Central memory CD8-positive, alpha-beta T cell (primary cell): ENCODE data around the gene HOXA11.

Source experiments
- ATAC-seq: fragments of 150-1000 bp; cut with Tn5 transposase; replicated peaks from 2 replicates; pipeline ENCODE4 v1.10.0; 2022; ENCODE audit warnings: mild to moderate bottlenecking, moderate FRiP score, moderate number of reproducible peaks; ENCODE audit not compliant: poor library complexity, severe bottlenecking; ENCODE audit errors: extremely low read depth
- DNase-seq, 2 donors: peaks; one replicate each; pipeline ENCODE4 v3.0.0; 2021; ENCODE audit warnings: low spot score in 2 of 2
- H3K27ac Mint-ChIP-seq: one replicate; pipeline ENCODE4 v1.8.0; 2022; ENCODE audit warnings: low read depth, mild to moderate bottlenecking, moderate library complexity, mixed read lengths
- H3K27me3 Mint-ChIP-seq: one replicate; pipeline ENCODE4 v1.8.0; 2022; ENCODE audit warnings: mixed read lengths
- H3K36me3 Mint-ChIP-seq: one replicate; pipeline ENCODE4 v1.8.0; 2022; ENCODE audit warnings: mild to moderate bottlenecking, moderate library complexity, mixed read lengths; ENCODE audit not compliant: insufficient read depth
- H3K4me1 Mint-ChIP-seq: one replicate; pipeline ENCODE4 v1.8.0; 2022; ENCODE audit warnings: mixed read lengths
- H3K4me3 Mint-ChIP-seq: one replicate; pipeline ENCODE4 v1.8.0; 2022; ENCODE audit warnings: mild to moderate bottlenecking, moderate library complexity, mixed read lengths
- H3K9me3 Mint-ChIP-seq: one replicate; pipeline ENCODE4 v1.8.0; 2022; ENCODE audit warnings: mixed read lengths

HOXA11 gene

DNA sequence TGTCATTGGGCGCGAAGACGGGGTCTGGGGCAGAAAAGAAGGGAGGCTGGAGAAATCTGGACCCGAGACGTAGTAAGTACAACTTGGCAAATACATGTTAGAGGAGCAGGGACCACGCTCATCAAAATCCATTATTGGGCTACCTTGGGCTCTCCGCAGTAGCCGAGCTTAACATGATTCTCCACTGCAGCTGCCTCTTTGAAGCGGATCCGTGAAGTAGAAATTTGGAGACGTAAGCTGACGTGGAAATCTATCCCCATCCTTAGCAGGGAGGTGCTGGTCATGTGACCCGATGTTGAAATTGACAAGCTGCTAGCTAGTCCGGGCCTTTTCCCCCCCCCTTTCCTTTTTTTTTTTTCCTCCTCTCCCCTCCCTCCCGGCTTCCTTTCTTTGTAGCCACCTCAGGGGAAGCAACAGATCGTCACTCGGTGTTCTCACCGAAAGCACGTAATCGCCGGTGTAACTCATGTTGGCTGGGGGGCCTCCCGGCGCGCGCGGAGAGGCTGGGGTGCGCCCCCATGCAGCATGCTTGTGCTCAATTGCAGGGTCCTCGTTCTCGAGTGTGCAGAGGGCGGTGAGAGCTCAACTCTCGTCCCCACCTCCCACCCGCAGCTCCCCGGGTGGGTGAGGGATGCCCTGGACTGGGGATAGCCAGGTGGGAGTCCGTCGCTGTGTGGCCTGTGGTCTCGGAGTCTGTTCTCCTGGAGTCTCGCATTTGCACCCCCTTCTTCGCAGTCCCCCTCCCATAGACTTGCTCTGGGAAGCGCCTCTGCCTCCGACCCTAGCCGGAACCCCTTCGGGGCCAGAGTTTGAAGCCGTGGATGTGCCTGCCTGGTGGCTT, at the start of gene HOXA11:
Gene HOXA11, minus strand, starts transcription at position 220 of the 841 bp plus-strand sequence. Its CDS starts 88 bp downstream, at position 132.
- Mint-ChIP-seq H3K27ac (peak within 1 kb of the TSS; percentile 79), H3K4me3 (peak within 1 kb of the TSS; percentile 71), H3K4me1 (peaks cover 52% of the 10 kb centered on the region), H3K27me3 (peaks cover 94% of the 10 kb centered on the region), H3K9me3 (no peaks in the 10 kb centered on the region), H3K36me3 (peaks cover 26% of the 10 kb centered on the region)
- DNase-seq (no peak), ATAC-seq (no peak)

DNA sequence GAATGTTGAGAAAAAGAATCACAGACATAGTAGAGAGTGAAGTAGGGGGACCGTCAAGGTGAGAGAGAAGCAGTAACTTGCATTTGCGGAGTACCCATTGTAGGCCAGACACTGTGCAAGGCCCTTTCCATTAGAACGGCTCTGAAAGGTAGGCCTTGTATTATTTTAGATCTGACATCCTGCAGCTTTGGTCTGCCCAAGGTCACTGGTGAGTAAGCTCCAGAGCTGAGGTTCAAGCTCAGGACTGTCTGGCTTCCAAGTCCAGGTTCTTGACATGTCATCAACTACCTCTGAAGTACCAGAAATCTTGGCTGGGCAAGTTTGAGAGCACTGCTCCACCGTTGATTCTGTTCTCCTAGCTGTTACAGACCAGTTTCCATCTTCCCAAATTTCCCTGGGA, 44.4 kb upstream of the HOXA11 start:
- H3K27ac Mint-ChIP-seq, result no peak overlapping the region
- H3K4me1 Mint-ChIP-seq, result no peaks in the 10 kb centered on the region
- peaks cover 1% of the 10 kb centered on the region for H3K36me3 Mint-ChIP-seq
- DNase-seq (no peak), ATAC-seq (no peak)
- H3K27me3 Mint-ChIP-seq, result peaks cover 70% of the 10 kb centered on the region
- no peak overlapping the region for H3K4me3 Mint-ChIP-seq
- no peaks in the 10 kb centered on the region for H3K9me3 Mint-ChIP-seq

DNA sequence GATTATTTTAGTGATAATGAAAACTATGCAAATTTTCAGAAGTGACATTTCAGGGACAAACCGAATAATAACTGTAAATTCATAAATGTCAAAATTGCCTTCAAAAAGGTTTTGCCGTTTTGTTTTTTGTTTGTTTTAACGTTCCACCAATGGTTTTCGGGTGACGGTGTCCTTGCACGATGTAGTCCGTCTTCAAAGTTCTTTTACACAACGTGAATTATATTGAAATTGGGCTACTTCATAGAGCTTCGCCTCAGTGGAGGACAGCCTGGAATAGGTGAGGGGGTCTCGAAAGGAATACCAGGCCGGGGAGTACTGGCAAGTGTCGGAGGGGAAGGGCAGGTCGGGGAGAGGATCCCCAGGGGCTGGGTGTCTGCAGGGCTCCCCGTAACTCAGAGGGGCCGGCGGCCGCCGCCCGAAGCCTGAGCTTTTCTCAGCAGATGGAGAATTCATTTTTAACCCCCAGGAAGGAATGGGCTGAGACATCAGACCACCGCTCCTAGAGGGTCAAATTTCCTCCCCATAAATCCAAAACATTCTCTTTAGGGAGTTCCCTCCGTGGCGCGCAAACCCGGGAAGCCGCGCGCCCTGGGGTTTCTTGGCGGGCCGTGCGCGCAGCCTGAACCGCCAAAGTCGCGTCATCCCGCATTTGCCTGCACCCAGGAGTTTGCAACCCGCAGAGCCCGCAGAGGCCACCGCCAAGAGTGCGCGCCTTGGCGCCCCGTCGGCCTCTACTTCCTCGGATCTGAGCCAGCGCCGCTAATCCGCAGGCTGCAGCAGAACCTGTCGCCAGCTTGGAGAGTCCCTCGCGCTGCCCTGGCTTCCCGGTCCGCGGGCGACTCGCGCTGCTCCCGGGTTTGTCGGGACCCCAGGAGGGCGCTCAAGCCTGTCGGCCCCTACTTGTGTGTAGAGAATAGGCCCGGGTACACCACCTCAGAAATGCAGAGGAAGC, 40.2 kb upstream of the HOXA11 start:
- no peak overlapping the region for H3K4me3 Mint-ChIP-seq
- H3K27me3 Mint-ChIP-seq, result peaks cover 87% of the 10 kb centered on the region
- H3K4me1 Mint-ChIP-seq, result no peaks in the 10 kb centered on the region
- H3K9me3 Mint-ChIP-seq, result no peaks in the 10 kb centered on the region
- H3K27ac Mint-ChIP-seq, result no peak overlapping the region
- H3K36me3 Mint-ChIP-seq, result peaks cover 1% of the 10 kb centered on the region
- DNase-seq, result no peak
- ATAC-seq, result no peak

DNA sequence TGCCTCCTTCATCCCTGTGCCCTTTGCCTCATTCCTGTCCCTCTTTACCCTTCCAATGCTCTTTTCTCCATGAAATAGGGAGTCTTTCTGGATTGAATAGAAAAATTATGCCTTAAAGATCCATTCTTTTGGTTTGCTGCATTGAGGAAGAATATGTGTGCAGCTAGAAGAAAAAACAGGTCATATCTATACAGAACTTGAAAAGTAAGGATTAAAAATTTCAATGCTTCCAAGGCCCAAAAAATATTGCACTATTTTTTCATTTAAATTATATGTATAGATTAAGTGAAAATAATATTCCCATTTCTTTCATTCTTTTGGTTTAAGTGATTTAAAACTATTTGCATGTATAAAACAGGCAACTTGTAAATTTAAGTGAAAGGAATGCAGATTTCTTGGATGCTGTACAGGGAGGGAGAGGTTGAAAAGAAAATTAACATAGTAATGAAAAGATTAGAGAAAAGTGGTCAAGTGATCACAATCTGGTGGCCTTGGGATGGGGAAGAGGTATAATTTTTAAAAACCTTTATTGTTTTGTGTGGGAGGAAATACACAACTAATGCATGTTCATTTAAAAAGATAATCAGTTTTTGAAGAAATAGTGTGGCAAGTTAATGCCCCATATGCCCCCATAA, 39.0 kb upstream of the HOXA11 start:
- no peak for ATAC-seq
- Mint-ChIP-seq H3K36me3 (peaks cover 1% of the 10 kb centered on the region), H3K9me3 (no peaks in the 10 kb centered on the region), H3K4me1 (no peaks in the 10 kb centered on the region), H3K27me3 (peaks cover 89% of the 10 kb centered on the region), H3K4me3 (no peak overlapping the region), H3K27ac (no peak overlapping the region)
- DNase-seq, result no peak

DNA sequence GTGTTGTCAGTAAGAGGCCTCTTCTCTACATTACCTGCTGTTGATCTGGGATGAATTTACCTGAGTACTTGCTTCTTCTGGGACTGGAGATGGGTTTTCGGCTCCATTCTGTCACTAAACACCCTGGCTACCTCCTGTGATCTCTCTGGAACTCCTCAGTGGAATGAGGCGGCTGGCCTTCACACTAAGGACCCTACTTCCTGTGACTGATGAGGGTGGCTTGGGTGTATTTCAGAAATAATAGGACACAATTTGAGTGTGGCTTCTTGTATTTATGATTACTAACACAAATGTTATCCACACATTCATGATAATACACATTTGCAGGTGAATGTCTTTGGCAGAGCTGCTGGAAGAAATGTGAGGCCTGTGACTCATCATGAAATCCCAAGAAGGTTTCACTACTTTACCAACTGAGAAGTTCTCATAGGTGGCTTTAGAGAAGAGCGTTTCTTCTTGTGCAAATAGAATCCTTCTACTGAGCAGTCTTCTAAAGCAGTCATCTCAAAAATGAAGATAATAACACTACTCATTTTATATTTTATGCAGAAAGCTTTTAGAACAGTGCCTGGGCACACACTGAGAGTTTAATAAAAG, 36.3 kb upstream of the HOXA11 start:
- DNase-seq, result no peak
- no peak overlapping the region for H3K4me3 Mint-ChIP-seq
- peaks cover 88% of the 10 kb centered on the region for H3K27me3 Mint-ChIP-seq
- no peaks in the 10 kb centered on the region for H3K9me3 Mint-ChIP-seq
- no peak for ATAC-seq
- no peak overlapping the region for H3K27ac Mint-ChIP-seq
- H3K4me1 Mint-ChIP-seq, result no peaks in the 10 kb centered on the region
- no peaks in the 10 kb centered on the region for H3K36me3 Mint-ChIP-seq

DNA sequence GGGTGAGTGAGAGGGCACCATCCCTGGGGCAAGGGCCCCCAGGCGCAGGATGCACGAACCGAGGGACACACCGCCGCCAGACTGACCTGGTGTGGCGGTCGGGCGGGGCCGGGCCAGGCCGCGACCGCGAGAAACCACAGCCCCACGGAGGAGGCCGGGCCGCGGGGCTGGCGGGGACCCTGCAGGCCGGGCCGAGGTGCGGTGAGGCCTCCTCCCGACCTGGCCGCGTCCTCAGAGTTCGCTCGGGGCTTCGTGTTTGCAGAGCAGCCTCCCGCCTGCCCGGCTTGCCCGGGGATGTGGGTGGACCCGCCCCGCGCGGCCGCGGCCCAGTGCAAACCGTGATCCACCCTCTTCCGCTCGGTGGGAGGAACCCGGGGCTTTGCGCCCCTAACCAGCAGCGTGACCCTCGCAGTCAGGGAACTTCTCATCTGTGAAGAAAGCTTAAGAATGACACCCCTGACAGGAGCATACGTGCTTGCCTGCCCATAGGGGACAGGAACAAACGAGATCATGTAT, 35.5 kb upstream of the HOXA11 start:
- Mint-ChIP-seq H3K27ac (no peak overlapping the region), H3K4me3 (no peak overlapping the region), H3K4me1 (no peaks in the 10 kb centered on the region), H3K27me3 (peaks cover 94% of the 10 kb centered on the region), H3K9me3 (no peaks in the 10 kb centered on the region), H3K36me3 (no peaks in the 10 kb centered on the region)
- DNase-seq (no peak), ATAC-seq (no peak)

DNA sequence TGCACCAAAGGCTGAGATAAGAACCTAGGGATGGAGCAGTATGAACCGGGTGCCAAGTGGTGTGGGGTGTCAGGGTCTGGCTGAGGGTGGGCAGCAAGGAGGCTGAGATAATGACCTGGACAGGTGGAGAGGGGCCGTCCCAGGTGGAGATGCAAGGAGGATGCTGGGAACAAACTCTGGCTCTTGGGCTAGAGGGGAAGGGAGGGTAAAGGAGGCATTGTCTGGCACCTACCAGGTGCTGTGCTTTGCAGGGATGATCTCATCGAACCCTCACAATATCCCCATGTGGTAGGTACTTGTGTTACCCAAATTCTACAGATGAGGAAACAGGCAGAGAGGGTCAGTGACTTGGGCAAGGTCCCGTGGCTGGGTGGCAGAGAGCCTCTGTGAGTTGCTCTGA, 34.8 kb upstream of the HOXA11 start:
- no peaks in the 10 kb centered on the region for H3K36me3 Mint-ChIP-seq
- H3K9me3 Mint-ChIP-seq, result no peaks in the 10 kb centered on the region
- no peak for ATAC-seq
- H3K4me3 Mint-ChIP-seq, result peak overlapping the region; percentile 33
- H3K4me1 Mint-ChIP-seq, result no peaks in the 10 kb centered on the region
- H3K27me3 Mint-ChIP-seq, result peaks cover 94% of the 10 kb centered on the region
- no peak overlapping the region for H3K27ac Mint-ChIP-seq
- DNase-seq, result no peak

DNA sequence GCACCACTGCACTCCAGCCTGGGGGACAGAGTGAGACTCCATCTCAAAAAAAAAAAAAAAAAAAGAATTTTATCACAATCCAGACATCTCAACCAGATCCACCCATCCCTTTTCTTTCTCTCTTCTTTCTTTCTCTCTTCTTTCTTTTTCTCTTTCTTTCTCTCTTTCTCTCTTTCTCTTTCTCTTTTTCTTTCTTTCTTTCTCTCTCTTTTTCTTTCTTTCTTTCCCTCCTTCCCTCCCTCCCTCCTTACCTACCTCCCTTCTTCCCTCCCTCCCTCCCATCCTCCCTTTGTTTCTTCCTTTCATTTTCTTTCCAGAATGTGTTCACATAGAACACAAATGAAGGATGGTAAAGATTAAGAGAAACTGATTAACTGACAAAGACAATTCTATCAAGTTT, 32.9 kb upstream of the HOXA11 start:
- H3K27me3 Mint-ChIP-seq, result peaks cover 93% of the 10 kb centered on the region
- ATAC-seq, result no peak

DNA sequence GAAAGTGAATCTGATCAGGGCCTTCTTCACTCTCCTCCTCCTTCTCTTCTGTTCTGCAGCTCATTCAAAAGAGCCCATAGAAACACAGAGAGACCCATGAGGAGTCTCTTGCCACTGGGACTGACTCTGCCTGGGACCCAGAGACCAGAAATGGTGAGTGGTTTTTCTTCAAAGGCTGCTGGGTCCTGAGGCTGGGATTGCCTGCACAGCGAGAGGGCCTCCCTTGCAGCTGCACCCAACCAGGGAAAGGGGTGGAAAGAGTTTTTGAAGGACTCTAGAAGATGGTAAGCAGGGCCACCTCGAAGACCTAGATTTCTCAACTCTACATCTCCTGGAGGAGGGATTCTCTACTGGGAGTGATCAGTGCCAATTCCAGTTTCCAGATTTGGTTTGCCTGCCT, 30.3 kb upstream of the HOXA11 start:
- no peak overlapping the region for H3K4me3 Mint-ChIP-seq
- peaks cover 95% of the 10 kb centered on the region for H3K27me3 Mint-ChIP-seq
- peaks cover 4% of the 10 kb centered on the region for H3K4me1 Mint-ChIP-seq
- ATAC-seq, result no peak
- H3K27ac Mint-ChIP-seq, result no peak overlapping the region
- H3K9me3 Mint-ChIP-seq, result no peaks in the 10 kb centered on the region
- no peak for DNase-seq
- no peaks in the 10 kb centered on the region for H3K36me3 Mint-ChIP-seq

More for the DNA sequence above, 32.9 kb upstream of the HOXA11 start:
- Mint-ChIP-seq H3K9me3 (no peaks in the 10 kb centered on the region), H3K36me3 (no peaks in the 10 kb centered on the region), H3K4me1 (no peaks in the 10 kb centered on the region), H3K27ac (no peak overlapping the region), H3K4me3 (no peak overlapping the region)
- no peak for DNase-seq

DNA sequence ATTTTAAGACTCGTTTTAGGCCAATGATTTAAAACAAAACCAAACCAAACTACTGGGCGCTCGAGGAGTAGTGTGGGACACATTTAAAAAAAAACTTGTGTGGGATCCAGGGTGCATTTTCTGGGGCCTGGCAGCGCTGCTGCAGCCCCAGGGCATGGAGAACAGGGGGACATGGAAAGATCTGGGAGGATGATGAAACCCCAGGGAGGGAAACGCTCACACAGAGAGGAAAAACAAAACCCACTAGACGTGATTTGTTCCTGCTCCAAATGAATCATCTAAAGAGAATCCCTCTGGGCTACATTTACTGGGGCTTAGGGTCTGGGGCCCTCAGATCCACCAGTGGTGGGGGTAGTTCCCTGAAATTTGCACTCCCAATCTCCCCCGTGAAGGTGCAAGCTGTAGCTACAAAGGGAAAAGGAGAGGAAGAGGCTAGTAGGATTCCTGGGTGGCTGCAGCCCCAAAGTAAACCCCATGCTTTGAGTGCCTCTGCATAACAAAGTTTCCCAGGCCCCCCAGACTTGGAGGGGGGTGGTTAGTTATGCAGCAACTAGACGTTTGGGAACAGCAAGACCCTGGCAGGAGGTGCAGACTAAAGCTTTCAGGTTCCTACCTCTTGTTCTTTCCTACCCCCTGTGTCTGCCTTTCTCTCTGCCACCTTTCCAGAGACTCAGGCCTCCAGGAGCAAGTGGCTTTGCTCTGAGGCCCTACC, 29.4 kb upstream of the HOXA11 start:
- peaks cover 10% of the 10 kb centered on the region for H3K4me1 Mint-ChIP-seq
- H3K27me3 Mint-ChIP-seq, result peaks cover 97% of the 10 kb centered on the region
- no peak overlapping the region for H3K27ac Mint-ChIP-seq
- no peaks in the 10 kb centered on the region for H3K9me3 Mint-ChIP-seq
- H3K36me3 Mint-ChIP-seq, result no peaks in the 10 kb centered on the region
- no peak overlapping the region for H3K4me3 Mint-ChIP-seq
- DNase-seq (no peak), ATAC-seq (no peak)

DNA sequence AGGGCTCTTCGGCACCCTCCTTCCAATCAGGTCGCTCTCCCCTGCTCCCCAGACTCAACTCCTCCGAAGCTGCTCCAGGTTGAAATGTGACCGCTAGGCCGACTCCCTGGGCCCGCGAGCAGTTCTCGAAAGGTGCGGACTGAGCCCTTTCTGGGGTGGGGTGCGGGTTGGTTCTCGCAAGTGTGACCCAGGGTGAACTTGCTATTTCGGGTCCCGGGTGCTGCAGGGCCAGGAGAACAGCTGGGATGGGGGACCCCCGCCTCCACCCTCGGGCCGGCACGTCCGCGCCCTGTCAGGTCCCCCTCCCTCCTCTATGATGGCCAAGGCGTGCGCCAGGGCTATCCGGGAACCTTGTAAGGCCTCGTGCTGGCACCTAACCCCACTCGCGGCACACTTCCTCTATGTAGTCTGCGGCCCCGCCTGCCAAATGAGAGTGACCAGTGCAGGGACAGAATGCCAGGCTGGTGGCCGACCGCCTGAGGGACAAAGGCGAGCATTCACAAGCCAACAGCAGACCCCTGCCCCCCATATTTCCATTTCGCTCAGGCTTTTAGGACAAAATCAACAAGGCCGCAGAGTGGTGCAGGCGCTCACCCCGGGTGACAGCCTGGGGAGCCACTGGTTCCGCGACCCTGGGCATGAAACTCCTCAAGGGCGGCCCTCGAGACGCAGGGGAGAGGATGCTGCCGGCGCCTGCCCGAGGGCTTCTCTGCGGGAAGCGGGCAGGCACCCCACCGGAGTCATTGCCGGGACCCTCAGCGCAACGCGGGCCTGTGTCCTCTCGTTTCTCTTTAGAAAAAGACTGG, 28.6 kb upstream of the HOXA11 start:
- ATAC-seq, result no peak

More for the DNA sequence above, 28.6 kb upstream of the HOXA11 start:
- Mint-ChIP-seq H3K36me3 (no peaks in the 10 kb centered on the region), H3K27me3 (peaks cover 97% of the 10 kb centered on the region), H3K4me1 (peaks cover 10% of the 10 kb centered on the region), H3K9me3 (no peaks in the 10 kb centered on the region), H3K27ac (no peak overlapping the region), H3K4me3 (no peak overlapping the region)
- no peak for DNase-seq
